ENCODE measurements around the gene C18orf54.
"Not testable (repeated sequence)": the region's sequence is repeated elsewhere in the genome, so short reads cannot be mapped to it uniquely, and the experiment has no call there.

C18orf54 gene

DNA sequence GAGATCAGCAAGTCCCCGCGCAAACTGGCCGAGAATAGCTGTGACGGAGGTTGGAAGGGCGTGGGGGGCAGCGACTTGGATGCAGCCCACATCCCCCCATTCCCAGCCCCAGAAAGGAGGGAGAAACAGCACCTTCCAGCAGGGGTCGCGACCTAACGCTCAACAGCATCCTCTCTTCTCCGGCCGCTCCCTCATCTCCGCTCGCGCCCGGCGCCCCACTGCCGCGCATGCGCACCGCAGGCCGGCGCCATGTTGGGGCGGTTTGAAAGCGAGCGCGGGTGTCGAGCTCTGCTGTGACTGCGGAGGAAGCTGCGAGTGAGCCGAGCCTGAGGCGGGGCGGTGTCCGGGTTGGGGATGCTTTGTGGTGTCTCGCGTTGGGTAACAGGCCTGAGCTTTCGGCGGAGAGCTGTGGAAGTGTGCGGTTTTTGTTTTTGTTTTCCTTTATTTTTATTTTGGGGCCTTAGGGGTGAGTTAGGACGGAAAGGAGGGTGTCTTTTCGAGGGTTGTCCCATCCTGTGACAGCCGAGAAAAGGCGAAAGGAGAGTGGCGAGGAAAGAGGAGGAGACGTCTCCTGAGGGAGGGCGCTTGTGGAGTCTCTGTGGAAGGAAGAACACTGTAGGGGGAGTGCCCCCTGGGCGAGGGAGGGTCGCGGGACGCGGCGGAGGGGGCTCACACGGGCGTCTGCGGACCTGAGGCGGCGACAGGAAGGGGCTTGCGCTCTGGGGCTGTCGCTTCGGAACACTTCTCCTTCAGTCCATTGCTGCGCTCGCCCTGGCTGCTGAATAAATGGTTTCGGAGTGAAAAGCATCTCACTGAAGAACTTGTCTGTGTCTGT lies at the start of gene C18orf54, which contains the start of gene STARD6:
C18orf54 (plus strand) TSS at position 247 of the 835 bp plus-strand sequence. CDS start 2,667 bp downstream, outside the sequence.
STARD6 (minus strand) TSS at position 199 of the 835 bp plus-strand sequence. CDS start 3,285 bp downstream, outside the sequence.
- peak; percentile 89 for DNase-seq (ENCODE audit: low spot score)

DNA sequence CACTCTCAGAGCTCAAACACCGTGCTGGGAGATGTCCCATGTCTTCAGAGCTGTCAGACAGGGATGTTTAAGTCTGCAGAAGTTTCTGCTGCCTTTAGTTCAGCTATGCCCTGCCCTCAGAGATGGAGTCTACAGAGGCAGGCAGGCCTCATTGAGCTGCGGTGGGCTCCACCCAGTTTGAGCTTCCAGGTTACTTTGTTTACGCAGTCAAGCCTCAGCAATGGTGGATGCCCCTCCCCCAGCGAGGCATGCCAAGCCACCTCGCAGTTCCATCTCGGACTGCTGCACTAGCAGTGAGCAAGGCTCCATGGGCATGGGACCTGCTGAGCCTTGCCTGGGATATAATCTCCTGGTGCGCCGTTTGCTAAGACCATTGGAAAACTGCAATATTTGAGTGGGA lies 48.1 kb upstream of the C18orf54 start:
- DNase-seq (ENCODE audit: low spot score) = not testable (repeated sequence)

DNA sequence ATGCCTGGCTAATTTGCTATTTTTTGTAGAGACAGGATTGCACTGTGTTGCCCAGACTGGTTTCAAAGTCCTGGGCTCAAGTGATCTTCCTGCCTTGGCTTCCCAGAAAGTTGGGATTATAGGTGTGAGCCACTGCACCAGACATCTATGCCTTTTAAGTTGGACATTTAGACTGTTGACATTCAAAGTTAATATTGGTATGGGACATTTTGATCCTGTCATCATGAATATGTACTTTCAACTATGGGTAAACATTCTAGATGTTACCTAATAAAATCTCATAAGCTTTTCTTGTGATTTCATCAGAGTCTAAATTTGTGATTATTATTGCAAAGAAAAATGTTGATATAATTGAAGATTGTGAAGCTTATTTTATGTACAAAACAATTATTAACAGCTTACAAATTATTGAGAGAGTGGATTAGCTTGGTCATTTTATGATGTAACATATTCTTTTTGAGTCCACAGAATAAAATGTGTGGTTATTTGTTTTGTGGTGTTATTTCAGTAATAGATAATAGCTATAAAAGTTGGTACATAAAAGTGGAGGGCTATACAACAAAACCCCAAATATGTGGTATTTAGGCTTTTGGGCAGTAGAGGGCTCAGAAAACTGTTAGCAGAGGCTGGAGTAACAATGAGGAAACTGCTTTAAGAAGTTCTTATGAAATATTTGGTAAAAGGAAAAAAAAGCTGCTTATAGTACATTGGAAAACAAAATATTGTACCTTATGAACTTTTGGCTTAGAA lies 41.5 kb upstream of the C18orf54 start:
- no peak for DNase-seq (ENCODE audit: low spot score)

DNA sequence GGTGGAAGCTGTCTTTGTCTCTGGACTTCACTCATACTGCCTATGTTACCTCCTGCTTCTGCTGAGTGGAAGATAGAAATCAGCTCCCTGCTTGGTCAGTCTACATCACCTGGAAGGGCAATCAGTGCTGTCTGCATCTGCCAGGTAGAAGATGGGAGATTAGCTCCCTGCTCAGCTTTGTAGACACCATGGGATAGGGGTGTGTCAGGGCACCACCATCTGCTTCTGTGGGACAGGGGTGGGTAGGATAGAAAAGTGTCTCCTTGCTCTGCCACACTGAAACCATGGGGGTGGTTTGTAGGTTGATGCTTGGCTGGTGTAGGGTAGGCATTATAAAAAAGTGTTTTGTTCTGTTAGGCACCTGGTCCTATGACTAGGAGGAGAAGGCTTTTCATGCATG lies 34.1 kb upstream of the C18orf54 start:
- DNase-seq (ENCODE audit: low spot score) = no peak

DNA sequence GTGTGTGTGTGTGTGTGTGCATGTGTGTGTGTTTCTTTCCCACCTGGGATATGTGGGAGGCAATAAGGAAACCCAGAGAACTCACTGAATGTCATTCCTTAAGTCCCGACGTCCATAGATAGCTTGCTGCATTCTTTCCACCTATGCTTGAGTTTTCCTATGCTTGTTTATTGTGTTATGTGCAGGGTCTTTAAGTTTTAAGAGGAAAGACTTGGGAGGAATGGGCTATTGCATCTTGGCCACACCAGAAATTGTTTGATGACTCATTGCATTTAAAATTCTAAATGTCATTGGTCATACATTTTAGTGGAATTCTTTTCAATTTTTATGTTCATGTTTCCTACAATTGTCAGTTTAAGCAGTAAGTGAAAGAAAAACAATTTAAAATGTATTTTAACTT lies 33.7 kb upstream of the C18orf54 start:
- no peak for DNase-seq (ENCODE audit: low spot score)

DNA sequence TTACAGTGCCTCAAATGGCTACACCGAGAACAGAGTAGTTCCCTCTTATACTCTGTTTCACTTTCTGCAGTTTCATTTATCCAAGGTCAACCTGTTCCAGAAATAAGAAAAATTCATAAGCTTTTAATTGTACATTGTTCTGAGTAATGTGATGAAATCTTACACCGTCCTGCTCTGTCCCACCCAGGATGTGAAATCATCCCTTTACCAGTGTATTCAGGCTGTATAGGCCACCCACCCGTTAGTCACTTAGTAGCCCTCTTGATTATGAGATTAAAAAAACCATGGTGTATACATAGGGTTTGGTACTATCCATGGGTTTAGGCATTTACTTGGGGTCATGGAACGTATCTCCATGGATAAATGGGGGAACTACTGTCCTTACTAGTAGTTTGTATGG lies 29.9 kb upstream of the C18orf54 start:
- DNase-seq (ENCODE audit: low spot score) = no peak

DNA sequence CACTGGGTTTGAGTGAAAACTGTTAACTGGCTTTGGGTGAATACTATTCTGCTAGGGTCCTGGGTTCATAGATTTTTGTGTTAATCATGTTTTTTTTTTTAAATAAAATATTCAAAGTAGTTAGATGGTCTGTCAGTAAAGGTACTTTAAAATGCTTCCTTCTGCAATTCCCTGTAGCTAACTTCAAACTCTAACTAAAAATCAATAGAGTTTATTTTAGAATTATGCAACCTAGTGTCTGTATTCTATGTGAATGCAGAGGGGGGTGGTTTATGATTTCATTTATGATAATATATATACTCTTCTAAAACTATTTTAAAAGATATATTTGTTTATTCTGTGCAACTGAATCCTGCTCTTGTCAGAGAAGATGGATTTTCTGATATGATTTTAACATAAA lies 27.9 kb upstream of the C18orf54 start:
- DNase-seq (ENCODE audit: low spot score) = no peak

DNA sequence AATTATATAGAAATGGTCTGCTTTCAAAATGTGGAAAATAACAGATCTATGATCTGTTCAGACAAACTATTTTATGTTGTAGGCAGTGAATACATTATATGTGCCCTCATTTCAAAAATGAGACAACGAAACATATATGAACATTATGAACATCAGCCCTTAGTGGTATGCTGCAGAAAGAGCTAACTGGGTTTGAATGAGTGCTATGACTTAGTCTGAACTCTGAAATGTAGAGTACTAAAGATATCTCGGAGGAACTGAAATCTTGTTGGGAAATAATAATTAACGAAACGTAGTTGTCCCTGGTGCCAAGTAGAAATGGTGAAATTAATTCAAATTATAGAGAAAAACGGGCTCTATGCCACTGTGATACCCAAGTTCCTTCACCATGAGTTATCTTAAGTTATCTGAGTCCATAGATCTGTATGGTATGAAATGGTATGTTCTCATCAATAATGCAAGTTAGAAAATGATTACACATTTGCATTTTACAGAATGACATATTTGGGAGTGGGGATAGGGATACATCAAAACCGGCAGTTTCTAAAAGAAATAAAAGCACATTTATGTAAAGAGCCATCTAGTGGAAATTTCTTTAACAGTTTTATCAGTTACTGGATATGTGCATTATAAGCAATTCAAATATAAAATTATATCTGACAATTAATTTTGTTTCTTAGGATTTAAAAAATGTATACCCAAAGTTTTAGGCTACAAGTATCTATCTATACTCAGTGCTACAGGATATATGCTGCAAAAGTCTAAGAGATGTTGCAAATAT lies 26.7 kb upstream of the C18orf54 start:
- no peak for DNase-seq (ENCODE audit: low spot score)

DNA sequence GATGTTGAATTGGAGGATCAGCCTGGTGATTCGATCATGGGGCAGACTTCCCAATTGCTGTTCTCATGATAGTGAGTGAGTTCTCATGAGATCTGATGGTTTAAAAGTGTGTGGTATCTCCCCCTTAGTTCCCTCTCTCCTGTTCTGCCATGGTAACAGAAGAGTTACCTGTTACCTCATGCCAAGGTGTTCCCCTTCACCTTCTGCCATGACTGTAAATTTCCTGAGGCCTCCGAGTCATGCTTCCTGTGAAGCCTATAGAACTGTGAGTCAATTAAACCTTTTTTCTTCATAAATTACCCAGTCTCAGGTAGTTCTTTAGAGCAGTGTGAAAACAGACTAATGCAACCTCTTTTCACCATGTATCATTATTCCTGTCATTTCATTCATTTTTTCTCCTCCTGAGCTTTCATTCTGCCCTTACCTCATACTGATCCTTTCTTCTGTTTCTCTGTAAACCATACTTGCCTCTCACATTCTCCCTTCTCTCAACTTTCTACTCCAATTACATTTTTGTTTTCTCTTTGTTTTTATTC lies 22.0 kb upstream of the C18orf54 start:
- DNase-seq (ENCODE audit: low spot score) = no peak

DNA sequence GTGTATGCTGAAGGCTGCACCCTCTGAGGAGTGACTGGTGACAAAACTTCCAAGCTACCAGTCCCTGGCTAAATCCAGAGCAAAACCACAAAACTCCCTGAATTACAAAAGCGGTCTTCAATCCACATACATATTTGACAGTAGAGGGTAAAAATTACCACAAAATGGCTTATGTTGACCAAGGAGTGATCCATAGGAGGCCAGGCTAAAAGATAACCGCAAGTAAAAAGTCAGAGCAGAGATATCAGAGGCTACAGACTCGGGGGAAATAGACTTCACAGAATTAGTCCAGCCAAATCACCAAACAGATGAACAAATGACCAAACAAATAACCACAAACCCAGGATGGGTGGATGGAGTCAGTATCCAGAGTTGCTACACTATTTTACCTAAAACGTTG lies 19.5 kb upstream of the C18orf54 start:
- no peak for DNase-seq (ENCODE audit: low spot score)

DNA sequence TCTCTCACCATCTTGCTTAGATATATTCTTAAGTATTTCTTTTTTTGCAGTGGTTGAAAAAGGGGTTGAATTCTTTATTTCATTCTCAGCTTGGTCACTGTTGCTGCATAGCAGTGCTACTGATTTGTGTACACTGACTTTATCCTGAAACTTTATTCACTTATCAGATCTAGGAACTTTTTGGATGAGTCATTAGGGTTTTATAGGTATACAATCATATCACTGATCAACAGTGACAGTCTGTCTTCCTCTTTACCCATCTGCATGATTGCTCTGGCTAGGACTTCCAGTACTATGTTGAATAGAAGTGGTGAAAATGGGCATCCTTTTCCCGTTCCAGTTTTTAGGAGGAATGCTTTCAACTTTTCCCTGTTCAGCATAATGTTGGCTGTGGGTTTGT lies 6.5 kb upstream of the C18orf54 start:
- DNase-seq (ENCODE audit: low spot score) = no peak

DNA sequence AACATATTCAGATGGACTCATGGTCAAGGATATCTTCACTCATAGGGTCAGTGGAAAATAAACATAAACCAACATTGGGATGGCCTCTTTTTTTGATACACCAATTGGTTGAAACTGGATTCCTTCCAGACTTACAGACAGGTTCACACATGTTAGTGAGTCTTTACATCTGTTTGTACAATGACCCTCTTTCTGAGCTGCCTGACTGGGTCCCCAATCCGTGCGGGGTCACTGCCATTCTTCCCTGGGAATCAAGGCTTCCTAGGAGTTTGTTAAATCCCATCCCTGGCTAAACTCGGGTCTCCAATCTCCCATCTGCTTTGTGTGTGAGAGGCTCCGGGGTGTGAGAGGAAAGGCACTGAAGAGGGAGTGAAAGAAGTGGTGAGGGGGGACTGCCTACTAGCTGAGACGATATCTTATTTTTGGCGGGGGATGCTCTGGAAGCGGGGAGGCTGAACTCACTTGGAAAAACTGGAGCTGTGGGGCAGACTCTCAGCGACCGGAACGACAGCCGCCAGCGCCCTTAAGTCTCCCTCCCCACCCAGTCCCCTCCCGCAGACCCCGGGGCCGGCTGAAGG lies 535 bp upstream of the C18orf54 start:
- peak; percentile 10 for DNase-seq (ENCODE audit: low spot score)

DNA sequence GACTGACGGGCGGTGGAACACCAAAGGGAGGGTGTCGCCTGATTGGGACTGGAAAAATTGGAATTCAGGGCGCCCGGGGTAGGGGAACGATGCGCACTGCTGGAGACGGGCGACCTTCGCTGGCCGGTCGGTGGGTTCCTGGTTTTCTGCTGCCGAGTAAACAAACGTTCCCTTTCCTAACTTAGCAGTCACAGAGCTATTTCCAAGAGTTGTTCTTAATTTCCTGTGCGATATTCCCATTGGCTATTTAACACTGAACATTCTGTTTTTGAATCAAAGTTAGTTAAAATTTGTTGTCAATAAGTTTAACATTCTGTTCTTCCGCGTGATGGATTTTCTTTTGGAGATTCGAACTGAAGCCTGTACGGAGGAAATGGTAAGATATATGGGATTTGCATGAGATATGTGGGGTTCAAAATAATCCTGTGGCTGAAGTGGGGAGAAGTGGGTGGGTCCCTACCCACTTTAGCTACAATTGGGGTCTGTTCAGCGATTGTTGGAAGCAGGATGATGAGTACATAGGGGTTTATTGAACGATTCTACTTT lies 862 bp downstream of the C18orf54 start:
- no peak for DNase-seq (ENCODE audit: low spot score)

DNA sequence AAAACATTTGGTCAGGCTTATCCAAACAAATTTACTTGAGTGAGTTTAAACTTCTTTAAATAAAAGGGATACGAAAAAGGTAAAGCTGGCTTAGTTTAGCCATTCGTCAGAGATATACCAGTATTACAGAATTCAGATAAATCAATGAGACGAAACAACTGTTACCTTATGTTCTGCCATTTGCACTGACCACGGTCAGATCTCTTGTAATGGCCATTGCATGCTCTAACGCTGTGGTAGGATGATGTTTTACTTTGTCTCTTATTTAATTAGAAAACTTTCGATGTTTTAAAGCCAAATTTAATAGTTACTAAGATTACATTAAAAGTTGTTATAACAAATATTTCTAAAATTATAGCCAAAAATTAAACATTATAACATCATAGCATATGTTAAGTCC lies 1.5 kb downstream of the C18orf54 start:
- no peak for DNase-seq (ENCODE audit: low spot score)

DNA sequence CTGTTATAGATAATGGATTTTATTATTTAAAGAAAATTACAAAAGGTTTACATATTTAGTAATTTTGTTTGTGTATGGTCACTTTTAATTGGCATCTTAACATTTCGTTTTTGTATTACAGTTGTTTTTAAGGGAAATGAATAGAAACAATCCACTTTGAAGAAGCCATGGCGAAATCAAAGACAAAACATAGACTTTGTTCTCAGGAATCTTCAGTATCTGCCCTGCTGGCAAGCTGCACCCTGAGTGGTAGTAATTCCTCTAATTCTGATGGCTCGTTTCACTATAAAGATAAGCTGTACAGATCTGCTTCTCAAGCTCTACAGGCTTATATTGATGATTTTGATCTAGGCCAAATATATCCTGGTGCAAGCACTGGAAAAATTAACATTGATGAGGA lies 2.7 kb downstream of the C18orf54 start:
- no peak for DNase-seq (ENCODE audit: low spot score)

DNA sequence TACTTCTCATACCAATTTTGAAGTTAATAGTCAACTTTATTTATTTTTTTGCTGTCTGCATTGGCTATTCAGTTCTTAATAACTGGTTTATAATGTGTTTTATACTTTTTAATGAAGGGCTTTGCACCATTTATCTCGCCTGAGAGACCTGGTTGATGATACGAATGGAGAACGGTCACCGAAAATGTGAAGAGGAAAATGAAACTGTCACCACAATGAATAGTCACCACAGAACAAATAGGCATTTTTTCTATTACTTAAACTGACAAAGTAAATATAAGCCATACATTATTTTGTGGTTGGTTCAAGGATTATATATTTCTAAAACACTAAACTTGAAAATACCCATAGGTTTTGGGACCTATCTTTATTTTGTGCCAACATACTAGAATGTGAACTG lies 20.4 kb downstream of the C18orf54 start:
- no peak for DNase-seq (ENCODE audit: low spot score)

DNA sequence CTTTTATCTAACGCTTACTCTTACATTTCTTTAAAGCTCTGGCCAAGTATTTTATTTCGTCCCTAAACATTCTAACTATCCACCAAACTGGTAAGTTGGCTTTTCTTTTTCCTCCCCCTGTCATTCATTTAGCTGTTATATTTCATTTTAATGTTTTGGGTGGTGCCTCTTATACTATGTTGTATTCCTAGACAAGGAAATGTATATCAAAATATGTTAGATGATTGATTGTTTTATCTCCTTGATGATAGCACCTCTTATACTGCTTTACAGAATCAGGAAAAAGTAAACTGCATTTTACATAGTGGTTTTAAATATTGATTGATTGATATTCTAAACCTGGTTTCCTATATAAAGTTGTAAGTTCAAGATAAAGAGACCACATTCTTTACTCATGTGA lies 23.9 kb downstream of the C18orf54 start:
- no peak for DNase-seq (ENCODE audit: low spot score)

DNA sequence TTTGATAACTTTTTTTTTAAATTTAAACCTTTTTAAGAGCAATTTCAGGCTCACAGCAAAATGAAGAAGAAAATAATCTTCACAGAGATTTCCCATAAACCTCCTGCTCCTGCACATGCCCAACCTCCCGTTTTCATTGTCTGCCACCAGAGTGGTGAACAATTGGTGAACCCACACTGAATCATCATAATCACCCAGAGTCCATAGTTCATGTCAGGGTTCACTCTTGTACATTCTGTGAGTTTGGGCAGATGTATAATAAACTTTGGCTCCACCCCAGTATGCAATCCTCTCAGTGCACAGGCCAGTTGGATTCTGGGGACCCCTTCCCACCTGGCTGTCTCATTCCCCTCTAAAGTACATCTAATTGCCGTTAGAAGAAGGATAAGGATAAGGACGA lies 24.4 kb downstream of the C18orf54 start:
- DNase-seq (ENCODE audit: low spot score) = no peak

DNA sequence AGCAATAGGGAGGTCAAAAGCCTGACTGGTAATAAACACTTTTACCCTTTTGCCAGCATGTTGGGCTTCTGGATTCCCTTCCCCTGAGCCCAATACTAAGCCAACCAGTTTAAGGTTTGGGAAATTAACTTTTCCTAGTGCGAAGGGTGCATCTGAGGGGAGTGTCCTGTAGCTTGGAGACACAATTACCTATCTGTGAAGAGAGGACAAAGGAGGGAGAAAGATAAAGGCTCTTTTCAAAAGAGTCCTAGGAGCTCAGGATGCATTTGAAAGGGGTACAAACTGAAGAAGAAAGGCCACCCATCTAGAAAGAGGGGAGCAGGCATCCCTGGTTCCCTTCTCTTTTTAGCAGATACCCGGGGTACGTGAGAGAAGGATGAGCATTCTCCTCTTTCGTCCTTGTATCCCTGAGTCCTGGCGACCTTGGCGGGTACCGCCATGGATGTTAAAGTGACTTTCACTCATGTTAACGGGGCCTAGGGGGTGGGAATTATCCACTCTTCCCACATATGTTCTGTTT lies 25.1 kb downstream of the C18orf54 start:
- DNase-seq (ENCODE audit: low spot score) = no peak

DNA sequence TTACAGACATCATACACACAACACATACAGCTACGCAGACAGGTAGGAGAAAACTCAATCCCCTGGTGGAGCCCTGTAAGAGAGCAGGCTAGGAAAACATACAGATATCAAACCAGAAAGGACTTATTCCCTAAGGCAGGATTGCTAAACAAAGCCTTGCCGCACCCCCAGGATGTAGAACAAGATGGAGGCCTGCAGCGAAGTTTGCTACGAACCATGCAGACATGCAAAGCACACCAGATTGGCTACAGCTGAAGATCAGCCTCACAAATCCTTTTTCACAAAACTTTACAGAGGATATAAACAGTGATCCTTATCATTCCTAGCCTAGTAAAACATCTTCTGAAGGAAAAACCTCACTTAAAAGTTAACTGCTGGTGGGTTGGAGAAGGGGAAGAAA lies 28.3 kb downstream of the C18orf54 start:
- DNase-seq (ENCODE audit: low spot score) = no peak

DNA sequence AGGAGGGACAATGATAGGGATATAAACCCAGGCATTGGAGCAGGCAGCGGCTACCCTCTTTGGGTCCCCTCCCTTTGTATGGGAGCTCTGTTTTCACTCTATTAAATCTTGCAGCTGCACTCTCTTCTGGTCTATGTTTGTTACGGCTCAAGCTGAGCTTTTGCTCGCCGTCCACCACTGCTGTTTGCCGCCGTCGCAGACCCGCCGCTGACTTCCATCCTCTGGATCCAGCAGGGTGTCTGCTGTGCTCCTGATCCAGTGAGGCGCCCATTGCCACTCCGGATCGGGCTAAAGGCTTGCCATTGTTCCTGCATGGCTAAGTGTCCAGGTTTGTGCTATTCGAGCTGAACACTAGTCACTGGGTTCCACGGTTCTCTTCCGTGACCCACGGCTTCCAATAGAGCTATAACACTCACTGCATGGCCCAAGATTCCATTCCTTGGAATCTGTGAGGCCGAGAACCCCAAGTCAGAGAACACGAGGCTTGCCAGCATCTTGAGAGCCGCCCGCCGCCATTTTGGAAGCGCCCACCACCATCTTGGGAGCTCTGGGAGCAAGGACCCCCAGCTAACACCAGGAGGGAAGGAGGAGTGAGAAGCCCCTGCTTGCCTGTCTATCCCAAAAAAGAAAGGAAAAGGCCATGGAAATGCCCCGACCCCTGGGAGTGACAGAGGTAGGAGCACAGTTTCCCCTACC lies 29.2 kb downstream of the C18orf54 start:
- DNase-seq (ENCODE audit: low spot score) = not testable (repeated sequence)

Data from Ammon's horn (tissue), 1 donor.